ENCODE data around the gene WBP2NL.

GRCh38 chr22:42000466-42000865 lies 1.9 kb downstream of the WBP2NL start:
- TF ChIP-seq, protein P1, sequence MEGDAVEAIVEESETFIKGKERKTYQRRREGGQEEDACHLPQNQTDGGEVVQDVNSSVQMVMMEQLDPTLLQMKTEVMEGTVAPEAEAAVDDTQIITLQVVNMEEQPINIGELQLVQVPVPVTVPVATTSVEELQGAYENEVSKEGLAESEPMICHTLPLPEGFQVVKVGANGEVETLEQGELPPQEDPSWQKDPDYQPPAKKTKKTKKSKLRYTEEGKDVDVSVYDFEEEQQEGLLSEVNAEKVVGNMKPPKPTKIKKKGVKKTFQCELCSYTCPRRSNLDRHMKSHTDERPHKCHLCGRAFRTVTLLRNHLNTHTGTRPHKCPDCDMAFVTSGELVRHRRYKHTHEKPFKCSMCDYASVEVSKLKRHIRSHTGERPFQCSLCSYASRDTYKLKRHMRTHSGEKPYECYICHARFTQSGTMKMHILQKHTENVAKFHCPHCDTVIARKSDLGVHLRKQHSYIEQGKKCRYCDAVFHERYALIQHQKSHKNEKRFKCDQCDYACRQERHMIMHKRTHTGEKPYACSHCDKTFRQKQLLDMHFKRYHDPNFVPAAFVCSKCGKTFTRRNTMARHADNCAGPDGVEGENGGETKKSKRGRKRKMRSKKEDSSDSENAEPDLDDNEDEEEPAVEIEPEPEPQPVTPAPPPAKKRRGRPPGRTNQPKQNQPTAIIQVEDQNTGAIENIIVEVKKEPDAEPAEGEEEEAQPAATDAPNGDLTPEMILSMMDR (IDR thresholded peaks at IDR 0.05), result no peak
- no peak for TF ChIP-seq POLR2A (IDR thresholded peaks at IDR 0.05)
